Fibroblast of villous mesenchyme (primary cell): ENCODE measurements around the gene TMPRSS6. TPM values are rescaled to one million over a fixed set of nuclear protein-coding genes. Genes with fewer than 3 reads are reported as not detected.

ENCODE experiments used
- DNase-seq: peaks from one replicate; pipeline ENCODE4 v3.0.0-alpha.2; 2010; ENCODE audit warnings: low read depth
- H3K4me3 ChIP-seq: 2 replicates; pipeline ENCODE4 v1.5.1; 2011; ENCODE audit warnings: low read depth, mild to moderate bottlenecking, low read length
- total RNA-seq: library from RNA; depleted of rRNA; stranded (reverse); fragments of >200 nt; gene quantifications from 2 replicates; pipeline ENCODE4 v1.2.3, GENCODE V29; 2012
- TF ChIP-seq, protein P1 (sequence below): IDR thresholded peaks from 2 replicates; pipeline ENCODE4 v1.5.1; 2012; ENCODE audit warnings: low read depth, mild to moderate bottlenecking, low read length; ENCODE audit not compliant: insufficient read depth

TMPRSS6 gene
- total RNA-seq, 1 donor: not detected

- TF ChIP-seq, protein P1, sequence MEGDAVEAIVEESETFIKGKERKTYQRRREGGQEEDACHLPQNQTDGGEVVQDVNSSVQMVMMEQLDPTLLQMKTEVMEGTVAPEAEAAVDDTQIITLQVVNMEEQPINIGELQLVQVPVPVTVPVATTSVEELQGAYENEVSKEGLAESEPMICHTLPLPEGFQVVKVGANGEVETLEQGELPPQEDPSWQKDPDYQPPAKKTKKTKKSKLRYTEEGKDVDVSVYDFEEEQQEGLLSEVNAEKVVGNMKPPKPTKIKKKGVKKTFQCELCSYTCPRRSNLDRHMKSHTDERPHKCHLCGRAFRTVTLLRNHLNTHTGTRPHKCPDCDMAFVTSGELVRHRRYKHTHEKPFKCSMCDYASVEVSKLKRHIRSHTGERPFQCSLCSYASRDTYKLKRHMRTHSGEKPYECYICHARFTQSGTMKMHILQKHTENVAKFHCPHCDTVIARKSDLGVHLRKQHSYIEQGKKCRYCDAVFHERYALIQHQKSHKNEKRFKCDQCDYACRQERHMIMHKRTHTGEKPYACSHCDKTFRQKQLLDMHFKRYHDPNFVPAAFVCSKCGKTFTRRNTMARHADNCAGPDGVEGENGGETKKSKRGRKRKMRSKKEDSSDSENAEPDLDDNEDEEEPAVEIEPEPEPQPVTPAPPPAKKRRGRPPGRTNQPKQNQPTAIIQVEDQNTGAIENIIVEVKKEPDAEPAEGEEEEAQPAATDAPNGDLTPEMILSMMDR: no peak
- no peak overlapping the region for H3K4me3 ChIP-seq
- no peak for DNase-seq
These were observed 45.0 kb downstream of the TMPRSS6 start for GRCh38 chr22:37064553-37064952.

DNA sequence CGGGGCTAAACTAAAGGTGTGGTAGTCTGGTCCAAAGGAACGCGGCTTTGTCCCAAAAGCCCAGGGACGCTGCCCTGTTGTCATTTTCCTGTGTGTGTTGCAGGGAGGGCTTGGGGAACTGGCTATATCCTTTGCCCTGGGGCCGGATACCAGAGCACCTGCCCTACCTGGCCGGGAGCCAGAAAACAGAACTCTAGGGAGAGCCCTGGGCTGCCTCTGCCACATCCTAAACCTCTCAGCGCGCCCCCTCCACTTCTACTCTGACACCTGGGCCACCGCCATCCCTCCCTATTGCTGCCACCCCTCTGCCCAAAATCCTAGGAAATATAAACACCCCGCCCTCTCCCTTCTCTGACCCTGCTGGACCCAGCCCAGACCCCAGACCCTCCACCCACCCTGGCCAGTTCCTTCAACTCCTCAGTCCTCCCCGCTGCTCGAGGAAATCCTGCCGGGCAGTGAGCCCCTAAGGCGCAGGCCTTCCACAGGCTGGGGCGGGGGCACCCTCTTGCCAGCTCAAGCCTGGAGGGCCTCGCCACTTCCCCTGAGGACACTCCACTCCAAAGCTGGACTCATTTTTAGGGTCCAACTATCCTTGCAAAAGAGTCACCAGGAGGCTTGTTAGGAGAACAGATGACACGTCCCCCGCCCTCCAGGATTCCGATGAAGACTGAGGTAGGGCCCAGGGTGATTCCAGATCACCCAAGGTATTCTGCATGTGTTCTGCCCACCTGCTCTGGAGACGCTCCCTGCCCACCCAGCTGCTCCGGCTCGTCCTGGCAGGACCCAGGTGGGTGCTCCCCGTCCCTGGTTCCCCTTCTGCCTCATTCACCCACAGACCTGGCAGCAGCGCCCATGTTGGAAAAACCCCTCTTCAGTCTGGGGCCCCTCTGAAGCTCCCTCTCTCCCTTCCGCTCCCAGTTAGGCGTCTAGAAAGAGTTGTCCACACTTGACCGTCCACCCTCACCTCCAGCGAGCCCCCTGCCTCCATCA lies 45.8 kb downstream of the TMPRSS6 start:
- no peak for DNase-seq
- TF ChIP-seq, protein P1: no peak

GRCh38 chr22:37062702-37063381 lies 46.7 kb downstream of the TMPRSS6 start:
- no peak for DNase-seq
- TF ChIP-seq, protein P1: no peak
- H3K4me3 ChIP-seq: no peak overlapping the region

More for the DNA sequence above, 45.8 kb downstream of the TMPRSS6 start:
- H3K4me3 ChIP-seq: no peak overlapping the region

- H3K4me3 ChIP-seq: no peak overlapping the region
- DNase-seq: no peak
- TF ChIP-seq, protein P1: no peak
These were observed 47.2 kb downstream of the TMPRSS6 start for GRCh38 chr22:37062376-37062675.

DNA sequence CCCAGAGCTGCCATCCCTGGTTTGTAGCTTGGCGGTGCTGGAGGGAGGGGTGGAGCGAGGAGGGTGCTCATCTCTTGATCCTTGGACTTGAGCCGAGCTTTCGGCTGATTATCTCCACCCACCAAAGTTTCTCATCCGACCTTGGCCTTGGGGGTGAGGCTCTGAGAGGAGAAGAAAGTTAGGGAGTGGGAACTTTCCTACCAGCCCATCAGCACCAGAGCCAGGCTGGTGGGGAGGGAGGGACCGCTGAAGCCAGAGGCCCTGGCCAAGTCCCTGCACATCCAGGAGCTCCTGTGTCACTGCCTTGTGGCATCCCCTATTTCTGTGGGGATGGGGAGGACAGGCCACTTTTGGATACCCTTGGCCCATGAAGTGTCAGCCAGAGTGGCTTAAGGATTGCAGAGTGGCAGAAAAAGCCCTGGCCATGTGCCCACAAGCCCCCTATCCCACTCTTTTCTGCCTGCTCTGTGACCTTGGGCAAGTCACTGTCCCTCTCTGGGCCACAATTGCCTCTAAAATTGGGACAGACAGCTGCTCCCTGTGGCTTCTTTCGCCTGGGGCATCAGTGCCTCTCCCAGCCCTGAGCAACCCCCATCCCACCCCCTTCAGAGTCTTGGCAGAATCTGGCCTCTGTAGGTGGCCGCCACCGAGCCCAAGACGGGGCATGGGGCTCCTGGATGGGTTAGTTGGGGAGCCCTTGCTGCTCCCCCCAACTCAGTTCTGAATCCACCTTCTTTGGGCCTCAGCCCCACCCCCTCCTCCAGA lies 47.7 kb downstream of the TMPRSS6 start:
- no peak for DNase-seq
- TF ChIP-seq, protein P1: no peak
- no peak overlapping the region for H3K4me3 ChIP-seq

- TF ChIP-seq, protein P1: no peak
These were observed 48.5 kb downstream of the TMPRSS6 start for GRCh38 chr22:37060801-37061610.

More at GRCh38 chr22:37060801-37061610, 48.5 kb downstream of the TMPRSS6 start:
- no peak overlapping the region for H3K4me3 ChIP-seq
- no peak for DNase-seq
